ENCODE measurements around the gene LPP. TPM values are rescaled to one million over a fixed set of nuclear protein-coding genes. Genes with fewer than 3 reads are reported as not detected.
A peak's percentile ranks its signal among the peaks of the same experiment; 100 is the strongest.

The LPP gene
- total RNA-seq, 1 donor from 2014 or later: 23.1 TPM

DNA sequence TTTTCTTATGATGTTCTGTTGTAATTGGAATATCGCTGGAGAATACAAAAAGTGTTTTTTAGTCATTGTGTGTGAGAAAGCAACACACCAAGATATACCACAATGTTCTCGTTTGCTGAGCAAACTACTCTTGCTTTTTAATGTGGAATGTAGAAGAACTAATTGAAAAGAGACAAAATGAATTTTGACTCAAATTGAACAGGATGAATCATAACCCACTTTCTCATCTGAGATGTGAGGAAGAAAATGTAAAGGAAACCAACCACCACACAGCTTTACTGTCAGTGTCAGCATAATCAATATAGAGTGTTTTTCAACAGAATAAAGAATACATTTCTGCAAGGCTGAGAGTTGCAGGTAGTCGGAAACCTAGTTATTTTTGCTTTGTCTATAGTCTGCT, 569.0 kb downstream of the LPP start:
- TF ChIP-seq, protein P1, sequence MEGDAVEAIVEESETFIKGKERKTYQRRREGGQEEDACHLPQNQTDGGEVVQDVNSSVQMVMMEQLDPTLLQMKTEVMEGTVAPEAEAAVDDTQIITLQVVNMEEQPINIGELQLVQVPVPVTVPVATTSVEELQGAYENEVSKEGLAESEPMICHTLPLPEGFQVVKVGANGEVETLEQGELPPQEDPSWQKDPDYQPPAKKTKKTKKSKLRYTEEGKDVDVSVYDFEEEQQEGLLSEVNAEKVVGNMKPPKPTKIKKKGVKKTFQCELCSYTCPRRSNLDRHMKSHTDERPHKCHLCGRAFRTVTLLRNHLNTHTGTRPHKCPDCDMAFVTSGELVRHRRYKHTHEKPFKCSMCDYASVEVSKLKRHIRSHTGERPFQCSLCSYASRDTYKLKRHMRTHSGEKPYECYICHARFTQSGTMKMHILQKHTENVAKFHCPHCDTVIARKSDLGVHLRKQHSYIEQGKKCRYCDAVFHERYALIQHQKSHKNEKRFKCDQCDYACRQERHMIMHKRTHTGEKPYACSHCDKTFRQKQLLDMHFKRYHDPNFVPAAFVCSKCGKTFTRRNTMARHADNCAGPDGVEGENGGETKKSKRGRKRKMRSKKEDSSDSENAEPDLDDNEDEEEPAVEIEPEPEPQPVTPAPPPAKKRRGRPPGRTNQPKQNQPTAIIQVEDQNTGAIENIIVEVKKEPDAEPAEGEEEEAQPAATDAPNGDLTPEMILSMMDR (IDR thresholded peaks at IDR 0.05; ENCODE audit: partially characterized antibody, unreplicated experiment): no peak
- no peaks in the 10 kb centered on the region for H3K9me3 Mint-ChIP-seq (ENCODE audit: unreplicated experiment)
- peaks cover 4% of the 10 kb centered on the region for H3K4me1 Mint-ChIP-seq (ENCODE audit: low read depth, unreplicated experiment)
- no peak overlapping the region for H3K27ac Mint-ChIP-seq (ENCODE audit: unreplicated experiment)
- H3K36me3 Mint-ChIP-seq (ENCODE audit: unreplicated experiment): no peaks in the 10 kb centered on the region
- DNase-seq: no peak
- no peak overlapping the region for H3K4me3 Mint-ChIP-seq (ENCODE audit: unreplicated experiment)
- no peaks in the 10 kb centered on the region for H3K27me3 Mint-ChIP-seq (ENCODE audit: unreplicated experiment)

- Mint-ChIP-seq H3K27me3 (ENCODE audit: unreplicated experiment) (no peaks in the 10 kb centered on the region), H3K27ac (ENCODE audit: unreplicated experiment) (no peak overlapping the region), H3K9me3 (ENCODE audit: unreplicated experiment) (no peaks in the 10 kb centered on the region), H3K4me1 (ENCODE audit: low read depth, unreplicated experiment) (peaks cover 4% of the 10 kb centered on the region), H3K36me3 (ENCODE audit: unreplicated experiment) (no peaks in the 10 kb centered on the region), H3K4me3 (ENCODE audit: unreplicated experiment) (no peak overlapping the region)
- TF ChIP-seq, protein P1 (IDR thresholded peaks at IDR 0.05; ENCODE audit: partially characterized antibody, unreplicated experiment): no peak
- DNase-seq: no peak
Measured at GRCh38 chr3:188727052-188727451, 573.1 kb downstream of the LPP start.

DNA sequence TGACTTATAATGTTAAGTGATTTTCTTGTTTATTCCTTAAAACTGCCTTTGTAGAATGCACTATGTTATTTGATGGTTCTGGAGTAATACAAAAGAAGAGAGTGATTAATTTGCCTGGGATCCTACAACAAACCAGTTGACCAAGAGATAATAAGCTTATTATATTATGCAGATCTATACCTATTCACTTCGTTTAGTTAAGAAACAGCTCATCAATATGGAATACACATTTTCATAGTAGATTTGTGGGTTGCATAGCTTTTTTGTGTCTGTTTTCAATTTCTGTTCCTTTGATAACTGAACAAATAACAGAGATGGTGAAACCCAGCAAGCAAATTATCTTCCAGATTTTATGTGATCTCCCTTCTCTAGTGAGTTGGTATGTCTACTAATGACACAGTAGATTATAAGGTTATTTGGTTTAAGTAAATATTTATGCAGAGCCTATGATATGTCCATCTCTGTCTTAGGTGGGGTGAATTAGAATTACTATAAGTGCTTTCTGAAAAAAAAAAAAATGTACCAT, 574.5 kb downstream of the LPP start:
- no peak for DNase-seq
- Mint-ChIP-seq H3K9me3 (ENCODE audit: unreplicated experiment) (no peaks in the 10 kb centered on the region), H3K4me1 (ENCODE audit: low read depth, unreplicated experiment) (peaks cover 1% of the 10 kb centered on the region), H3K27ac (ENCODE audit: unreplicated experiment) (no peak overlapping the region), H3K36me3 (ENCODE audit: unreplicated experiment) (no peaks in the 10 kb centered on the region), H3K4me3 (ENCODE audit: unreplicated experiment) (no peak overlapping the region), H3K27me3 (ENCODE audit: unreplicated experiment) (no peaks in the 10 kb centered on the region)
- TF ChIP-seq, protein P1 (IDR thresholded peaks at IDR 0.05; ENCODE audit: partially characterized antibody, unreplicated experiment): no peak

GRCh38 chr3:188729422-188729821, 575.5 kb downstream of the LPP start:
- H3K4me1 Mint-ChIP-seq (ENCODE audit: low read depth, unreplicated experiment): no peaks in the 10 kb centered on the region
- no peaks in the 10 kb centered on the region for H3K27me3 Mint-ChIP-seq (ENCODE audit: unreplicated experiment)
- no peaks in the 10 kb centered on the region for H3K9me3 Mint-ChIP-seq (ENCODE audit: unreplicated experiment)
- DNase-seq: no peak
- TF ChIP-seq, protein P1 (IDR thresholded peaks at IDR 0.05; ENCODE audit: partially characterized antibody, unreplicated experiment): no peak
- no peaks in the 10 kb centered on the region for H3K36me3 Mint-ChIP-seq (ENCODE audit: unreplicated experiment)
- H3K27ac Mint-ChIP-seq (ENCODE audit: unreplicated experiment): no peak overlapping the region
- H3K4me3 Mint-ChIP-seq (ENCODE audit: unreplicated experiment): no peak overlapping the region

- H3K9me3 Mint-ChIP-seq (ENCODE audit: unreplicated experiment): no peaks in the 10 kb centered on the region
- DNase-seq: no peak
- no peak overlapping the region for H3K4me3 Mint-ChIP-seq (ENCODE audit: unreplicated experiment)
- peaks cover 5% of the 10 kb centered on the region for H3K4me1 Mint-ChIP-seq (ENCODE audit: low read depth, unreplicated experiment)
- no peaks in the 10 kb centered on the region for H3K36me3 Mint-ChIP-seq (ENCODE audit: unreplicated experiment)
- H3K27me3 Mint-ChIP-seq (ENCODE audit: unreplicated experiment): no peaks in the 10 kb centered on the region
- H3K27ac Mint-ChIP-seq (ENCODE audit: unreplicated experiment): peak overlapping the region; percentile 23
- TF ChIP-seq, protein P1 (IDR thresholded peaks at IDR 0.05; ENCODE audit: partially characterized antibody, unreplicated experiment): no peak
Measured at GRCh38 chr3:188734395-188734794, 580.4 kb downstream of the LPP start.

Measured in glutamatergic neuron (in vitro differentiated cells).